Prostate gland (tissue), 2 donors: ENCODE results near the gene C9orf153. TPM values are rescaled to one million over a fixed set of nuclear protein-coding genes. Genes with fewer than 3 reads are reported as not detected.

Experiments
- DNase-seq: peaks from one replicate; pipeline ENCODE4 v3.0.0-alpha.2; 2019; ENCODE audit warnings: low spot score
- H3K27ac ChIP-seq, 2 donors: fragments of 200-600 bp; sonication (generic); 2 replicates each; pipeline ENCODE4 v1.5.1; 2017 to 2019
- H3K27me3 ChIP-seq: fragments of 200-600 bp; sonication (generic); replicated peaks from 2 replicates; pipeline ENCODE4 v1.5.1; 2019; ENCODE audit not compliant: insufficient read depth
- H3K36me3 ChIP-seq, 2 donors: fragments of 200-600 bp; sonication (generic); 1 replicate in 1 of 2; 2 replicates in 1 of 2; pipeline versions ENCODE4 v1.5.1 to v1.8.1; 2017 to 2019
- H3K4me1 ChIP-seq: fragments of 200-600 bp; sonication (generic); replicated peaks from 2 replicates; pipeline ENCODE4 v1.5.1; 2019
- H3K4me3 ChIP-seq, 2 donors: fragments of 200-600 bp; sonication (generic); 2 replicates each; pipeline ENCODE4 v1.5.1; 2017 to 2019
- H3K9me3 ChIP-seq: fragments of 200-600 bp; sonication (generic); 2 replicates; pipeline ENCODE4 v1.5.1; 2017
- CTCF ChIP-seq, 4 experiments: fragments of 200-600 bp in 2 of 4; fragments of 450-650 bp in 2 of 4; sonication (generic) in 2 of 4; IDR thresholded peaks; 1 replicate in 3 of 4; 2 replicates in 1 of 4; pipeline ENCODE4 v1.5.1; 2016 to 2019; ENCODE audit warnings: antibody characterized with exemption in 4 of 4, mild to moderate bottlenecking in 2 of 4, moderate library complexity in 2 of 4
- POLR2A ChIP-seq: fragments of 450-650 bp; IDR thresholded peaks from one replicate; pipeline ENCODE4 v1.6.1; 2016; ENCODE audit warnings: antibody characterized with exemption, mild to moderate bottlenecking
- POLR2AphosphoS5 ChIP-seq: sonication (generic); formaldehyde crosslinking; IDR thresholded peaks from one replicate; pipeline ENCODE4 v1.6.1; 2017; ENCODE audit warnings: antibody characterized with exemption
- WGBS: methylation state at CpG from one replicate; pipeline ENCODE4 v1.1.5; 2018; 5-methylcytosine and 5-hydroxymethylcytosine counted together
- intact Hi-C: fragments of 100-400 bp; cut with DNase I; formaldehyde crosslinking; loops from one replicate; pipeline ENCODE4 v1.14.2; 2022
- total RNA-seq, 2 donors: library from RNA; depleted of rRNA; stranded (reverse); fragments of >200 nt; gene quantifications; one replicate each; pipeline ENCODE4 v1.1.0, GENCODE V29; 2016

C9orf153 gene
- total RNA-seq, 2 donors from 2014 or later: 1.6 TPM; not detected in 1

- H3K27me3 ChIP-seq: no peaks in the 10 kb centered on the region
- no peaks in the 10 kb centered on the region for H3K4me1 ChIP-seq
- no peak overlapping the region for H3K27ac ChIP-seq
- WGBS: 90% methylated on average over 2 of the region's 2 CpGs
- TF ChIP-seq POLR2AphosphoS5 (no peak), CTCF (IDR thresholded peaks at IDR 0.05) (no peak), POLR2A (no peak)
- intact Hi-C loops: no loop called here
- no peak overlapping the region for H3K4me3 ChIP-seq
- DNase-seq: no peak
- H3K9me3 ChIP-seq: no peaks in the 10 kb centered on the region
- no peaks in the 10 kb centered on the region for H3K36me3 ChIP-seq
Observed at GRCh38 chr9:86186696-86187095, 72.8 kb downstream of the C9orf153 start.

- Histone ChIP-seq H3K27me3 (no peaks in the 10 kb centered on the region), H3K9me3 (no peaks in the 10 kb centered on the region), H3K4me3 (no peak overlapping the region), H3K4me1 (no peaks in the 10 kb centered on the region), H3K27ac (no peak overlapping the region), H3K36me3 (no peaks in the 10 kb centered on the region)
- intact Hi-C loops: no loop called here
- no peak for TF ChIP-seq CTCF (IDR thresholded peaks at IDR 0.05)
- DNase-seq: no peak
- WGBS: 56% methylated on average over 7 of the region's 7 CpGs
Observed at GRCh38 chr9:86185872-86186271, 73.6 kb downstream of the C9orf153 start.

GRCh38 chr9:86184138-86184524, 75.3 kb downstream of the C9orf153 start:
- Histone ChIP-seq H3K36me3 (no peaks in the 10 kb centered on the region), H3K4me1 (no peaks in the 10 kb centered on the region), H3K27ac (no peak overlapping the region), H3K4me3 (no peak overlapping the region), H3K9me3 (no peaks in the 10 kb centered on the region), H3K27me3 (no peaks in the 10 kb centered on the region)
- TF ChIP-seq POLR2A (no peak), CTCF (IDR thresholded peaks at IDR 0.05) (no peak), POLR2AphosphoS5 (no peak)
- intact Hi-C loops: no loop called here
- no peak for DNase-seq
- 93% methylated on average over 4 of the region's 4 CpGs for WGBS

GRCh38 chr9:86183229-86184137, 76.0 kb downstream of the C9orf153 start:
- intact Hi-C loops: no loop called here
- H3K4me3 ChIP-seq: no peak overlapping the region
- H3K27me3 ChIP-seq: no peaks in the 10 kb centered on the region
- no peaks in the 10 kb centered on the region for H3K4me1 ChIP-seq
- 97% methylated on average over 1 of the region's 1 CpG for WGBS
- H3K36me3 ChIP-seq: no peaks in the 10 kb centered on the region
- no peaks in the 10 kb centered on the region for H3K9me3 ChIP-seq
- no peak for TF ChIP-seq POLR2A
- no peak for TF ChIP-seq CTCF (IDR thresholded peaks at IDR 0.05)
- TF ChIP-seq POLR2AphosphoS5: no peak
- DNase-seq: no peak
- no peak overlapping the region for H3K27ac ChIP-seq
